Liver (tissue), 3 donors: ENCODE measurements around the gene PTPRN2.

Experiments used
- EGR1 ChIP-seq, 2 donors: IDR thresholded peaks; 2 replicates each; pipeline ENCODE4 v1.6.1; 2016 to 2018; ENCODE audit warnings: antibody characterized with exemption in 2 of 2, low read depth in 2 of 2
- JUND ChIP-seq, 2 donors: IDR thresholded peaks; 2 replicates each; pipeline ENCODE4 v1.6.1; 2016; ENCODE audit warnings: antibody characterized with exemption in 2 of 2
- RXRA ChIP-seq, 2 donors: IDR thresholded peaks; 2 replicates each; pipeline ENCODE4 v1.6.1; 2017 to 2018; ENCODE audit warnings: antibody characterized with exemption in 2 of 2, mild to moderate bottlenecking in 1 of 2
- TAF1 ChIP-seq: conservative IDR thresholded peaks from 2 replicates; pipeline ENCODE4 v1.6.1; 2016; ENCODE audit warnings: antibody characterized with exemption, mild to moderate bottlenecking
- TF ChIP-seq, protein P1 (sequence below): fragments of 150-350 bp; IDR thresholded peaks from 2 replicates; pipeline ENCODE4 v1.5.1; 2017; ENCODE audit warnings: improper control_type of control experiment, low read depth, low read length; ENCODE audit not compliant: missing input control
- donor health status: healthy.
- donor health status: healthy.

DNA sequence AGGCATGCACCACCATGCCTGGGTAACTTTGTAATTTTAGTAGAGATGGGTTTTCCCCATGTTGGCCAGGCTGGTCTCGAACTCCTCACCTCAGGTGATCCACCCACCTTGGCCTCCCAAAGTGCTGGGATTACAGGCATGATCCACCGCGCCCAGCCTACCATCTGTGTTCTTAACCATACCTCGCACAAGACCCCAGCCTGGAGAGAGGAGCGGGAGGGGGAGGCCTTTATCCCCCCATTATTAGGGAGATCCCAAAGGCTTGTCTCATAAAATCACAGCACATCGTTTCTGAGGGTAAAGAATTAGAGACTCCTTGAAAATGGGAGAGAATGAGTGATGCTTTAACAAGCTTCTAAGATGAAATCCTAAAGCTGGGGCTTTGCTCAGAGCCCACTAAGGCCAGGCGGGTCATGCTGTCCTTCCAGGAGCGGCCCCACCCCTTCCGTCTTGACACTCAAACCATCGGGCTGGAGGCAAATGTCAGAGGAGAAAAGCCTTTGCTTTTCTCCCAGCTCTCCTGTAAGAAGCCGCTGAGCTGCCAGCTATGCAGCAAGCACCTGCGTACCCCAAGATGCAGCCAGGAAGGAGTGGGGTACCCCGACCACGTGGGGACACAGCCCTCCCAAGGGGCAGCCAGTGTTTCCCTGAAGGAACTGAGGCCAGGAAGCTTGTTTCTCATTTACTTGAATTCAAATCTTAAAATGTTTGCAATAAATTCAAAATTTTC, 339.7 kb downstream of the PTPRN2 start:
- TF ChIP-seq EGR1 (IDR thresholded peaks at IDR 0.05; ENCODE audit: low read depth in 2 of 2) (no peak), RXRA (IDR thresholded peaks at IDR 0.05) (no peak), JUND (IDR thresholded peaks at IDR 0.05) (no peak), TAF1 (no peak)
- TF ChIP-seq, protein P1, sequence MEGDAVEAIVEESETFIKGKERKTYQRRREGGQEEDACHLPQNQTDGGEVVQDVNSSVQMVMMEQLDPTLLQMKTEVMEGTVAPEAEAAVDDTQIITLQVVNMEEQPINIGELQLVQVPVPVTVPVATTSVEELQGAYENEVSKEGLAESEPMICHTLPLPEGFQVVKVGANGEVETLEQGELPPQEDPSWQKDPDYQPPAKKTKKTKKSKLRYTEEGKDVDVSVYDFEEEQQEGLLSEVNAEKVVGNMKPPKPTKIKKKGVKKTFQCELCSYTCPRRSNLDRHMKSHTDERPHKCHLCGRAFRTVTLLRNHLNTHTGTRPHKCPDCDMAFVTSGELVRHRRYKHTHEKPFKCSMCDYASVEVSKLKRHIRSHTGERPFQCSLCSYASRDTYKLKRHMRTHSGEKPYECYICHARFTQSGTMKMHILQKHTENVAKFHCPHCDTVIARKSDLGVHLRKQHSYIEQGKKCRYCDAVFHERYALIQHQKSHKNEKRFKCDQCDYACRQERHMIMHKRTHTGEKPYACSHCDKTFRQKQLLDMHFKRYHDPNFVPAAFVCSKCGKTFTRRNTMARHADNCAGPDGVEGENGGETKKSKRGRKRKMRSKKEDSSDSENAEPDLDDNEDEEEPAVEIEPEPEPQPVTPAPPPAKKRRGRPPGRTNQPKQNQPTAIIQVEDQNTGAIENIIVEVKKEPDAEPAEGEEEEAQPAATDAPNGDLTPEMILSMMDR: no peak
